ENCODE measurements around the gene MAP2K3.

Gene MAP2K3

GRCh38 chr17:21330436-21331160 lies 46.1 kb downstream of the MAP2K3 start:
- TF ChIP-seq REST (IDR thresholded peaks at IDR 0.05; ENCODE audit: insufficient read depth in 1 of 2, low read depth in 2 of 2, low read length in 2 of 2) (no peak), POLR2AphosphoS5 (IDR thresholded peaks at IDR 0.05; ENCODE audit: low read depth, low read length) (no peak), FOXP2 (optimal IDR thresholded peaks at IDR 0.05; ENCODE audit: borderline replicate concordance, extremely low read depth, extremely low read length, insufficient read depth) (no peak), TAF1 (IDR thresholded peaks at IDR 0.05; ENCODE audit: borderline replicate concordance, insufficient read depth, low read length) (no peak), SIN3A (IDR thresholded peaks at IDR 0.05; ENCODE audit: borderline replicate concordance, insufficient read depth, low read length) (no peak)

GRCh38 chr17:21339011-21339410 lies 54.5 kb downstream of the MAP2K3 start:
- TF ChIP-seq POLR2AphosphoS5 (IDR thresholded peaks at IDR 0.05; ENCODE audit: low read depth, low read length) (no peak), TAF1 (IDR thresholded peaks at IDR 0.05; ENCODE audit: borderline replicate concordance, insufficient read depth, low read length) (no peak), SIN3A (IDR thresholded peaks at IDR 0.05; ENCODE audit: borderline replicate concordance, insufficient read depth, low read length) (no peak), FOXP2 (optimal IDR thresholded peaks at IDR 0.05; ENCODE audit: borderline replicate concordance, extremely low read depth, extremely low read length, insufficient read depth) (no peak), REST (IDR thresholded peaks at IDR 0.05; ENCODE audit: insufficient read depth in 1 of 2, low read depth in 2 of 2, low read length in 2 of 2) (no peak)

- TF ChIP-seq FOXP2 (optimal IDR thresholded peaks at IDR 0.05; ENCODE audit: borderline replicate concordance, extremely low read depth, extremely low read length, insufficient read depth) (no peak), POLR2AphosphoS5 (IDR thresholded peaks at IDR 0.05; ENCODE audit: low read depth, low read length) (no peak)
Observed at GRCh38 chr17:21345236-21345635, 60.7 kb downstream of the MAP2K3 start.

- no peak for TF ChIP-seq FOXP2 (optimal IDR thresholded peaks at IDR 0.05; ENCODE audit: borderline replicate concordance, extremely low read depth, extremely low read length, insufficient read depth)
- no peak for TF ChIP-seq POLR2AphosphoS5 (IDR thresholded peaks at IDR 0.05; ENCODE audit: low read depth, low read length)
- TF ChIP-seq SIN3A (IDR thresholded peaks at IDR 0.05; ENCODE audit: borderline replicate concordance, insufficient read depth, low read length), result no peak
- no peak for TF ChIP-seq TAF1 (IDR thresholded peaks at IDR 0.05; ENCODE audit: borderline replicate concordance, insufficient read depth, low read length)
Observed at GRCh38 chr17:21351366-21352065, 67.0 kb downstream of the MAP2K3 start.

GRCh38 chr17:21352221-21352980 lies 67.9 kb downstream of the MAP2K3 start:
- TF ChIP-seq TAF1 (IDR thresholded peaks at IDR 0.05; ENCODE audit: borderline replicate concordance, insufficient read depth, low read length), result no peak
- no peak for TF ChIP-seq FOXP2 (optimal IDR thresholded peaks at IDR 0.05; ENCODE audit: borderline replicate concordance, extremely low read depth, extremely low read length, insufficient read depth)
- no peak for TF ChIP-seq REST (IDR thresholded peaks at IDR 0.05; ENCODE audit: insufficient read depth in 1 of 2, low read depth in 2 of 2, low read length in 2 of 2)
- no peak for TF ChIP-seq POLR2AphosphoS5 (IDR thresholded peaks at IDR 0.05; ENCODE audit: low read depth, low read length)
- no peak for TF ChIP-seq SIN3A (IDR thresholded peaks at IDR 0.05; ENCODE audit: borderline replicate concordance, insufficient read depth, low read length)
